DND-41 (cell line): ENCODE measurements around the gene TRMT10A.

Experiments used
- ATAC-seq: fragments of 200-7000 bp; cut with Tn5 transposase; 3 replicates; pipeline ENCODE4 v1.9.1; 2021; ENCODE audit warnings: low read depth; ENCODE audit not compliant: insufficient read depth
- DNase-seq: peaks from one replicate; pipeline ENCODE4 v3.0.0-alpha.2; 2020
- H2AFZ ChIP-seq: 2 replicates; pipeline ENCODE4 v1.6.0; 2012; ENCODE audit warnings: low read depth, low read length
- H3K27ac ChIP-seq: 2 replicates; pipeline ENCODE4 v1.5.1; 2012; ENCODE audit warnings: low read length, inconsistent platforms
- H3K27me3 ChIP-seq: fragments of 200-600 bp; sonication (generic); 2 replicates; pipeline ENCODE4 v1.6.0; 2012; ENCODE audit warnings: low read length, mild to moderate bottlenecking, inconsistent platforms; ENCODE audit not compliant: insufficient read depth, poor library complexity
- H3K36me3 ChIP-seq: 2 replicates; pipeline ENCODE4 v1.5.1; 2012; ENCODE audit warnings: low read length, inconsistent platforms; ENCODE audit not compliant: insufficient read depth
- H3K4me1 ChIP-seq: 2 replicates; pipeline ENCODE4 v1.5.1; 2012; ENCODE audit warnings: mild to moderate bottlenecking, low read length; ENCODE audit not compliant: insufficient read depth
- H3K4me2 ChIP-seq: 2 replicates; pipeline ENCODE4 v1.6.0; 2012; ENCODE audit warnings: mild to moderate bottlenecking, moderate library complexity, low read length, inconsistent platforms; ENCODE audit not compliant: insufficient read depth
- H3K4me3 ChIP-seq, 2 experiments: fragments of 200-600 bp in 1 of 2; shearing (Covaris generic) in 1 of 2; 2 replicates each; pipeline ENCODE4 v1.5.1; 2012 to 2016; ENCODE audit warnings: inconsistent platforms in 2 of 2, low read length in 2 of 2, mild to moderate bottlenecking in 2 of 2, low read depth in 1 of 2, moderate library complexity in 1 of 2
- H3K79me2 ChIP-seq: 2 replicates; pipeline ENCODE4 v1.6.0; 2012; ENCODE audit warnings: low read length, inconsistent platforms; ENCODE audit not compliant: insufficient read depth
- H3K9ac ChIP-seq: 2 replicates; pipeline ENCODE4 v1.6.0; 2012; ENCODE audit warnings: low read depth, mild to moderate bottlenecking, inconsistent platforms, low read length, moderate library complexity
- H3K9me3 ChIP-seq: 2 replicates; pipeline ENCODE4 v1.5.1; 2012; ENCODE audit warnings: low read length, moderate library complexity, mild to moderate bottlenecking, inconsistent platforms; ENCODE audit not compliant: insufficient read depth, severe bottlenecking
- H4K20me1 ChIP-seq: 2 replicates; pipeline ENCODE4 v1.6.0; 2012; ENCODE audit warnings: low read length; ENCODE audit not compliant: insufficient read depth
- CTCF ChIP-seq: IDR thresholded peaks from 2 replicates; pipeline ENCODE4 v1.5.1; 2012; ENCODE audit warnings: borderline replicate concordance, low read length, moderate library complexity, mild to moderate bottlenecking; ENCODE audit not compliant: poor library complexity, severe bottlenecking; ENCODE audit errors: extremely low read depth
- EZH2 ChIP-seq: IDR thresholded peaks from 3 replicates; pipeline ENCODE4 v1.6.1; 2012; ENCODE audit warnings: borderline replicate concordance, low read depth, mild to moderate bottlenecking, moderate library complexity, low read length, inconsistent platforms; ENCODE audit not compliant: severe bottlenecking

The TRMT10A gene

GRCh38 chr4:99593781-99594641, 30.2 kb upstream of the TRMT10A start:
- no peaks in the 10 kb centered on the region for H3K9me3 ChIP-seq
- H3K4me3 ChIP-seq, result no peak overlapping the region
- H3K79me2 ChIP-seq, result no peaks in the 10 kb centered on the region
- H4K20me1 ChIP-seq, result no peaks in the 10 kb centered on the region
- H3K4me2 ChIP-seq, result no peak overlapping the region
- no peaks in the 10 kb centered on the region for H3K27me3 ChIP-seq
- no peak overlapping the region for H3K9ac ChIP-seq
- TF ChIP-seq CTCF (no peak), EZH2 (no peak)
- H2AFZ ChIP-seq, result no peak overlapping the region
- DNase-seq, result no peak
- H3K4me1 ChIP-seq, result no peaks in the 10 kb centered on the region
- no peak overlapping the region for H3K27ac ChIP-seq
- ATAC-seq, result no peak
- no peaks in the 10 kb centered on the region for H3K36me3 ChIP-seq

GRCh38 chr4:99591757-99592156, 27.9 kb upstream of the TRMT10A start:
- no peaks in the 10 kb centered on the region for H4K20me1 ChIP-seq
- DNase-seq (no peak), ATAC-seq (no peak)
- no peaks in the 10 kb centered on the region for H3K9me3 ChIP-seq
- H3K27me3 ChIP-seq, result no peaks in the 10 kb centered on the region
- no peak overlapping the region for H3K4me2 ChIP-seq
- no peak overlapping the region for H3K9ac ChIP-seq
- H3K79me2 ChIP-seq, result no peaks in the 10 kb centered on the region
- TF ChIP-seq EZH2 (no peak), CTCF (no peak)
- H2AFZ ChIP-seq, result no peak overlapping the region
- no peaks in the 10 kb centered on the region for H3K36me3 ChIP-seq
- H3K4me3 ChIP-seq, result no peak overlapping the region
- H3K27ac ChIP-seq, result no peak overlapping the region
- no peaks in the 10 kb centered on the region for H3K4me1 ChIP-seq

- Histone ChIP-seq H3K4me2 (no peak overlapping the region), H3K4me3 (no peak overlapping the region), H3K9ac (no peak overlapping the region), H3K4me1 (no peaks in the 10 kb centered on the region), H2AFZ (no peak overlapping the region), H3K27me3 (no peaks in the 10 kb centered on the region), H3K36me3 (no peaks in the 10 kb centered on the region), H4K20me1 (no peaks in the 10 kb centered on the region), H3K27ac (no peak overlapping the region), H3K9me3 (no peaks in the 10 kb centered on the region), H3K79me2 (no peaks in the 10 kb centered on the region)
- TF ChIP-seq CTCF (no peak), EZH2 (no peak)
- DNase-seq, result no peak
- no peak for ATAC-seq
These were observed 24.0 kb upstream of the TRMT10A start for GRCh38 chr4:99587803-99588202.
